ENCODE measurements around the gene GNL3L. TPM values are rescaled to one million over a fixed set of nuclear protein-coding genes. Genes with fewer than 3 reads are reported as not detected.
A peak's percentile ranks its signal among the peaks of the same experiment; 100 is the strongest.

The GNL3L gene
- total RNA-seq, 4 donors from 2014 or later: 22.0 to 29.6 (median 26.3) TPM

DNA sequence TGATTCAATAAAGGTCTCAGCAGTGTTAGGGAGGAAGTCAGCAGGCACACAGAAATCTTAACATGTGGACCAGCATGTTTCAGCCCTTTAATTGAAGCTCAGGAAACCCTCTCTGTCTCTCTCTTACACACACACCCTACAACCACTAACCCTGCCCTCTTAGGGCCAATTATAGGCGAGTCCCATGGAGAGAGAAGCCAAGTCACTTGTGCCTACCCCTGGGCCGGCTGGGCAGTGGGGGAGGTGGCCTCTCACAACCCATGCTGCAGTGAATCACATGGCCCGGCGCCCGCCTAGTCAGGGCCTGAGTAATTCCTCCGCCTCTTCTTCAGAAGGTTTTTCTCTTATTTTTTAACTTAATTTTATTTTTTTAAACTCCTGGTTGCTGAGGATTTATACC lies 37.7 kb upstream of the GNL3L start:
- 47% methylated on average over 6 of the region's 6 CpGs for WGBS
- Histone ChIP-seq H3K4me1 (peaks cover 2 to 35% (median 30%) of the 10 kb centered on the region in 4 donors), H3K27ac (replicated peaks in 1 of 4) (peak overlapping the region in 1 of 4 donors; percentile 33), H3K9me3 (no peaks in the 10 kb centered on the region), H3K4me3 (no peak overlapping the region), H3K36me3 (no peaks in the 10 kb centered on the region), H3K27me3 (no peaks in the 10 kb centered on the region)
- TF ChIP-seq, protein P1, sequence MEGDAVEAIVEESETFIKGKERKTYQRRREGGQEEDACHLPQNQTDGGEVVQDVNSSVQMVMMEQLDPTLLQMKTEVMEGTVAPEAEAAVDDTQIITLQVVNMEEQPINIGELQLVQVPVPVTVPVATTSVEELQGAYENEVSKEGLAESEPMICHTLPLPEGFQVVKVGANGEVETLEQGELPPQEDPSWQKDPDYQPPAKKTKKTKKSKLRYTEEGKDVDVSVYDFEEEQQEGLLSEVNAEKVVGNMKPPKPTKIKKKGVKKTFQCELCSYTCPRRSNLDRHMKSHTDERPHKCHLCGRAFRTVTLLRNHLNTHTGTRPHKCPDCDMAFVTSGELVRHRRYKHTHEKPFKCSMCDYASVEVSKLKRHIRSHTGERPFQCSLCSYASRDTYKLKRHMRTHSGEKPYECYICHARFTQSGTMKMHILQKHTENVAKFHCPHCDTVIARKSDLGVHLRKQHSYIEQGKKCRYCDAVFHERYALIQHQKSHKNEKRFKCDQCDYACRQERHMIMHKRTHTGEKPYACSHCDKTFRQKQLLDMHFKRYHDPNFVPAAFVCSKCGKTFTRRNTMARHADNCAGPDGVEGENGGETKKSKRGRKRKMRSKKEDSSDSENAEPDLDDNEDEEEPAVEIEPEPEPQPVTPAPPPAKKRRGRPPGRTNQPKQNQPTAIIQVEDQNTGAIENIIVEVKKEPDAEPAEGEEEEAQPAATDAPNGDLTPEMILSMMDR (IDR thresholded peaks at IDR 0.05): no peak
- no peak for TF ChIP-seq POLR2AphosphoS5 (IDR thresholded peaks at IDR 0.05)
- TF ChIP-seq EP300 (IDR thresholded peaks at IDR 0.05): no peak
- TF ChIP-seq POLR2A (IDR thresholded peaks at IDR 0.05; ENCODE audit: low read depth): no peak
- no peak for DNase-seq (ENCODE audit: extremely low spot score)
- intact Hi-C loops (cut with DNase I): no loop called here

DNA sequence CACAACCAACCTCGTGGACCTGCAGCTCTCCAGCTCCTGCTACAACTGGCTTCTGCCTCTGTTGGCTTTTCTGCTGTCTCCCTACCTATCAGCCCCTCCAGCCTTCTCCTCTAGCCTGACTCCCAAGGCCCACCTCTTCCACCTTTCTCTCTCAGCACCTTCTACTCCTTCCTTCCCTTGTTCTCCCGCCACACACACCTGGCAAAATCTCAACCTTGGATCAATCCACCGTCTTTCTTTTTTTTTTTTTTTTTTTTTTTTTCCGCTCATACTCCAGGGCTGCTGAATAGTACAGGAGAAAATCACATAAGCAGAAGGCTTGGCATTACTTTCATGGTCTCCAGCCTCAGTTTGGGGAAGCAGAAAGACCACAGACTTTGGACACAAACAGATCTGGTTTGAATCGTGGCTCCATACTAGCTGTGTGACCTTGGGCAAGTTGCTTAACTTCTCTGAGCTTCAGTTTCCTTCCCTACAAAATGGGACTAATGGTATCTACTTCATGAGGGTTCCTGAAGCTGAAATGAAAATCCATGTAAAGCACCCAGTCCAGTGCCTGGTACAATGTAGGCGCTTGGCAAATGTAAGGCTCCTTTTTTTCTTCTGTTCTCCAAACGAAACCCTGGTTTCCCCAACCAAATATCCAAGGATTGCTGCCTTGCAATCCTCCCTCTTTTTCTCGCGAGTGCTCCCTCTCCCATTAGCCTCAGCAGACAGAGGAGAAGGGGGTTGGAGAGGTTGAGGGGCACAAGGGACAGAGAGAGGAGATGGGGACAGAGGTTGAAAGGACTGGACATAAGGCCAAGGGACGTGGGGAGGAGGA lies 35.6 kb upstream of the GNL3L start:
- intact Hi-C loops (cut with DNase I): no loop called here
- Histone ChIP-seq H3K4me3 (peak overlapping the region; percentile 65 to 74 (median 68)), H3K27me3 (no peaks in the 10 kb centered on the region), H3K4me1 (peaks cover 2 to 35% (median 30%) of the 10 kb centered on the region in 4 donors), H3K9me3 (no peaks in the 10 kb centered on the region), H3K27ac (replicated peaks in 1 of 4) (peak overlapping the region; percentile 78 to 84 (median 80)), H3K36me3 (no peaks in the 10 kb centered on the region)
- no peak for DNase-seq (ENCODE audit: extremely low spot score)
- TF ChIP-seq POLR2A (IDR thresholded peaks at IDR 0.05; ENCODE audit: low read depth) (no peak), EP300 (IDR thresholded peaks at IDR 0.05) (no peak), POLR2AphosphoS5 (IDR thresholded peaks at IDR 0.05) (no peak)
- TF ChIP-seq, protein P1 (IDR thresholded peaks at IDR 0.05): no peak
- WGBS: 54% methylated on average over 10 of the region's 10 CpGs

DNA sequence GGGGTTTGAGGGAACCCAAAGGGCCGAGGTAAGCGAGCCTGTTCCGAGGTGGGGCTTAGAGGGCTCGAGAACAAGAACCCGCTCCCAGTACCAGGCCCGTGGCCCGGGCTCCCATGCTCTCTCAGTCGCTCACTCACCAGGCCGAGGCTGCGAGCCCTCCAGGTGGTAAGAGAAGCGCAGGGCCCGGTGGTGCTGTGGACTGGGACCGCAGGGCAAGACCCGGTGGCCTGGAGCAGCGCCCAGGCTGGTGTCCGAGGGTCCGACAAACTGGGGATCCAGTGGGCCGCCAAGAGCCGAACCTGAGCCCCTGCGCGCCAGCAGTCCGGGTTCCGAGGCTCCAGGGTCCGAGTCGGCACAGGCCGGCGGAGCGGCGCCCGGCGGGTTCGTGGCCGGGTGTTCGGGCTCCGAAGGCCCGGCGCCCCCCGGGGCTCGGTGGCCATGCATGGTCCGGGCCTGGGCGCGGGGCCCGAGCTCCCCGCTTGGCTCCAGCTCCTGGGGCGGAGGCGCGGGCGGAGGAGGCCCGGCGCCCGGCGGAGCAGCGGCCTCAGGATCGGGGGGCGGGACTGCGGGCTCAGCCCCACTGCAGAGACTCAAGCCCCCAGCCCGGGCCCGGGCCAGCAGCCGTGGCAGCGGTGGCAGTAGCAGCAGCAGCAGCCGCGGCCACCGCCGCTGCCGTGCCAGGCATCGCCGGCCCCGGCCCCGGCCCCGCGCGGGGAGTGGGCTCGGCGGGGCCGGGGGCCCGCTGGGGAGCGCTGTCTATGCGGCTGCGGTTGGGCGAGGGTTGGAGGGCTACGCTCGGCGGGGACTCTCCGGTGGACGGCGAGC lies 34.8 kb upstream of the GNL3L start:
- no peak for DNase-seq (ENCODE audit: extremely low spot score)
- Histone ChIP-seq H3K36me3 (no peaks in the 10 kb centered on the region), H3K9me3 (no peaks in the 10 kb centered on the region), H3K4me1 (peaks cover 2 to 35% (median 30%) of the 10 kb centered on the region in 4 donors), H3K4me3 (peak overlapping the region; percentile 65 to 74 (median 68)), H3K27ac (replicated peaks in 1 of 4) (peak overlapping the region; percentile 78 to 84 (median 80)), H3K27me3 (no peaks in the 10 kb centered on the region)
- intact Hi-C loops (cut with DNase I): no loop called here
- TF ChIP-seq EP300 (IDR thresholded peaks at IDR 0.05) (no peak), POLR2A (IDR thresholded peaks at IDR 0.05; ENCODE audit: low read depth) (no peak), POLR2AphosphoS5 (IDR thresholded peaks at IDR 0.05) (no peak)
- TF ChIP-seq, protein P1 (IDR thresholded peaks at IDR 0.05): no peak
- 41% methylated on average over 50 of the region's 86 CpGs for WGBS

DNA sequence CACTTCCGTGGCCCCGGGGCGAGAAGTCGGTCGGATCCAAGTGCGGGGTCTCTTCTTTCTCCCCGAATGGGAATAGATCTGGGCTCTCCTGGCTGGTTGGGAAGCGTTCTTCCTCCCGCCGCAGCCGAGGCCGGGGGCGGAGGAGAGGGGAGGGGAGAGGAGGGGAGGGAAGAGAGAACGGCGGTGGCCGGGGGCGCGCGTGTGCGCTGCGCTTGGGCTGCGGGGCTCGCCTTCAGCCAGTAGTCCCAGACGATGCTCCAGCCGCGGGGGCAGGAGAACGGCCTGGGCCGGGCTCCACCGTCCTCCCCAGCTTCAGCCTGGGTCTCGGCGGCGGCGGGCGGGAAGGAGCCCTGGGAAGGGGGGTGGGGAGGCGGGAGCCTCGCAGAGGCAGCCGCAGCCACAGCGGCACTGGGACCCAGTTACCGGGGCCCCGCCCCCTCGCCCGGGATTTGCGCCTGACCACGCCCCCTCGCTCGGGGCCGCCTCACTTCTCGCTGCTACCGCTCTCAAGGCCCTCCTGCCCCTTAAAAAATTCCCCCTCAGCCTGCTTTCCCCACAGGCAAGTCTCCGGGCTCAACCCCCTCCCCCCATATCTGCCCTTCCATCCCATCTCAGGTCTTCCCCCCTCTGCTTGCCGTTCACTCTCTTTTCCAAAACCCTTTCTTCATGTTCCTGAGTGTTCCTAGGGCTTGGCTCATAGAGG lies 34.1 kb upstream of the GNL3L start, which contains the start of gene FGD1:
Gene FGD1, minus strand, starts transcription at position 421 of the 703 bp plus-strand sequence. CDS start 802 bp downstream, outside the sequence.
- intact Hi-C loops (cut with DNase I): no loop called here
- peak; percentile 91 for DNase-seq (ENCODE audit: extremely low spot score)
- peak within 1 kb of the TSS; percentile 78 to 84 (median 80) for H3K27ac ChIP-seq (replicated peaks in 1 of 4)
- no peaks in the 10 kb centered on the region for H3K9me3 ChIP-seq
- TF ChIP-seq POLR2A (IDR thresholded peaks at IDR 0.05; ENCODE audit: low read depth) (no peak), POLR2AphosphoS5 (IDR thresholded peaks at IDR 0.05) (peak in 1 of 2 donors; percentile 25)
- no peaks in the 10 kb centered on the region for H3K36me3 ChIP-seq
- peak within 1 kb of the TSS; percentile 65 to 74 (median 68) for H3K4me3 ChIP-seq
- H3K27me3 ChIP-seq: no peaks in the 10 kb centered on the region
- H3K4me1 ChIP-seq: peaks cover 2 to 35% (median 30%) of the 10 kb centered on the region in 4 donors
- WGBS: 39% methylated on average over 15 of the region's 51 CpGs
